GM21723 (cell line): ENCODE data around the gene NTSR1.

ENCODE experiments used
- ATAC-seq: cut with Tn5 transposase; IDR thresholded peaks from one replicate; pipeline ENCODE4 v1.9.1; 2021; ENCODE audit warnings: mild to moderate bottlenecking, moderate library complexity; ENCODE audit not compliant: unreplicated experiment

Gene NTSR1

DNA sequence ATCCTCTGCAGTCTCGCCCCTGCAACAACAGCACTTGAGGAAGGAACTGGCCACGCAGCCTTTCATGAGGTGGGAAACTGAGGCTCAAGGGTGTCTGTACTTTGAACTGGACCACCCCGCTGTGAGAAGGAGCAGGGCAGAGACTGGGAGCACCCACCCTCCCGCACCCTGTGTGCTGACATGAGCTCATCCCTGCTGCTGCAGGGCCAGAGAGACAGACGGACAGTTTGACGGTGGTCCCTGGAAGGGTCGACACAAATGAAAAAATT, 70.7 kb downstream of the NTSR1 start:
- ATAC-seq = no peak

DNA sequence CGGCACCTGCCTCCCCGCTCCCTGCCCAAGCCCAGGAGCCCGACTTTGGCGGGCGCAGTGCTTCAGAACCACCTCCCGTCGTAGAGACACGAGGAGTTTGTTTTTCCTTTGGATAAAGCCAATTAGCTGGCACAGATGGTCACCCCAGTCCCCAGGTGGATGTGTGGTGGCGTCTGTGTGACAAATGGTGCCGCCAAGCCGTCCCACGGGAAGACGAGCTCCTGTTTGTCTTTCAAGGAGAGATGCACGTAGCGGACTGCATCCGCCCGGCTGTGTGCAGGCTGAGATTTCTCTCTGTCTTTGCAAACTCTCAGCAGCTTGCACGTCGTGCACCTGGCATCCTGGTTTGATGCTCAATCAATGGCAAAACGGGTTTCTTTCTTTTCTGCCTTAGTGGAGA, 71.6 kb downstream of the NTSR1 start:
- ATAC-seq = no peak

- ATAC-seq = no peak
Observed at GRCh38 chr20:62780696-62781095, 72.1 kb downstream of the NTSR1 start.

DNA sequence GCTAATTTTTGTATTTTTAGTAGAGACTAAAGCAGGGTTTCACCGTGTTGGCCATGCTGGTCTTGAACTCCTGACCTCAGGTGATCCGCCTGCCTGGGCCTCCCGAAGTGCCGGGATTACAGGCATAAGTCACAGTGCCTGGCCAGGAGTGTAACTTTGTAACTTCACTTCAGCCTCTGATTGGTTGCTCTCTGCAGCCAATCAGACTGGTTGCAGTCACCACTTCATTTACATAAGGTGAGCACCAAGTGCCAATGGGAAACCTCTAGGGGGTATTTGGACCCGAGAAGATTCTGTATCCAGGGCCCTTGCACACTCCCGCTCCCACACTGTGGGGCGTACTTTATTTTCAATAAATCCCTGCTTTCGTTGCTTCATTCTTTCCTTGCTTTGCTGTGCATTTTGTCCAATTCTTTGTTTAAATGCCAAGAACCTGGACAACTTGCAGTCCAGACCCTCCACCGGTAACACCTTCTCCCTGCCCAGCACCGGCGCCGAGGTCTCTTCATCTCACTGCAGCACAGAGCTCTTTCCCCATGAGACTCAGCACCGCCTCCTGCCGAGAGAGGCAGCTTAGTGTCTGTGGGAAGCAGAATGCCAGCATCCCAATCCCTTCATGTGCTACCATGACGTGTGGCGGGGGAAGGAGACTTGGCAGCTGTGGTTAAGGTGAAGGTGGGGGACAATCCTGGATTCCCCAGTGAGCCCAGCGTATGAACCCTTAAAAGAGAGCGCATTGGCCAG, 73.7 kb downstream of the NTSR1 start:
- ATAC-seq = no peak

DNA sequence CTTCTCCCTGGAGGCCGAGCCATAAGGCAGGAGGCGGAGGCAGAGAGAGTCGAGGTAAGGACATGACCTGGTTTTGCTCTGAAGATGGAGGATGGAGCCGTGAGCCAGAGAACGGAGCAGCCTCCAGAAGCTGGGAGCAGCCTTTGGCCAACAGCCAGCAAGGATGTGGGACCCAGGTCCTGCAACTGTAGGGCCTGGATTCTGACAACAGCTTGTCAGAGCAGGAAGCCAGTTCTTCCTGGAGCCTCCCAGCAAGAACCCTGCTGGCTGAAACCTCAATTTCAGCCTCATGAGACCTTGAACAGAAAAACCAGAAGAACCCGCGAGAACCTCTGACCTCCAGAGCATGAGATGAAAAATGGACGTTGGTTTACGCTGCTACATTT, 74.2 kb downstream of the NTSR1 start:
- no peak for ATAC-seq

- ATAC-seq = no peak
Observed at GRCh38 chr20:62784497-62784896, 75.9 kb downstream of the NTSR1 start.

DNA sequence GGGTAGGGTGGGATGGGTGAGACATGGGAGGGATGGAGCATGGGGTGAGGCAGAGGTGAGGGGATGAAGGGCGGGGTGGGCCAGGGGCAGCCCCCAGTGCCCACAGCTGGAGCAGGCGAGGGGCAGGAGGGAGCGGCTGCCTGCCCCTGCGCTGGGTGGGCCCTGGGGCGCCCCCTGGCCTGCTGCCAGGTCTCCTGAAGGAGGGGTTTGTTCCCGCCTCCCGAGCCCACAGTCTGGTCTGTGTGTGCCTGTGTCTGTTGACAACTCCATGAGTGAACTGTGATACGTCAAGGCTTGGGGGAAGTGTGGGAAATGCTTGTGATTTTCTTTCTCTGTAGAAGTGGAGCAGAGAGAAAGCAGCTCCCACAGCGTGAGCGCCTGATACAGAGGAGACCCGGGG, 76.8 kb downstream of the NTSR1 start:
- no peak for ATAC-seq

DNA sequence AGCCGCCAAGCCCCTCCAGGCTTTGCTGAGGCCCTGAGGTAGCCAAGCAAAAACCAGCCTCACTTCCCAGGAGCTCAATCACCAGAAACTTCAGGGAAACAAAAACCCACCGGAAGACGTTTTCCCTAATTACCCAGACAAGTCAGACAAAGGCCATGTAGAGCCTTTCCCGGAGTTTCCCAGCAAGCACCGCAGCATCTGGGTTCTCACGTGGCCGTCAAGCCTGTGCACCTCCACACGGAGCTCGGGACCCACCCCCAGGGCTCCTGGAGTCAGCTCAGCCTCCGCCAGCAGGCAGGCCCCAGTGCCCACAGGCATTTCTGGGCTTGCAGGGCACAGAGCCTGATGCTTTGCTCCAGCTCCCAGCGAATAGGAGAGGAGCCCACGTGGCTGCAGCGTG, 77.5 kb downstream of the NTSR1 start:
- ATAC-seq = no peak

- ATAC-seq = no peak
Observed at GRCh38 chr20:62787321-62787720, 78.7 kb downstream of the NTSR1 start.

DNA sequence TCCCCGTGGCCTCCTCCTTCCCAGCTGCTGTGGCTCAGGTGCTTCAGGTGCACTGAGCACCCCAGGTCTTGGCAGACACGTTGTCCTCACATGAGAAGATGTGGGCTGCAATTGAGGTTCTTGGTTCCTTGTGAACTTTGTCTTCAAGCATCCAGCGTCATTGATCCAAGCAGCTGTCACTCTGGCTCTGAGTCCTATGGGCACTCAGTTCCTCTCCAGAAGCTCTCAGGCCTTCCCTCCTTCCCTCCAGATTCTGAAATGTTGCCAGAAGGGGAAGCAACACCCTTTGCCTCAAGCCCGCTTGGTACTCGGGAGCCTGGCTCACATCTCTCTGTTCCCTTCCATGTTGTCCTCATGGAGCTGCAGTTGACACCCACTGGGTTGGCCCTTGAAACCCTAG, 79.2 kb downstream of the NTSR1 start:
- no peak for ATAC-seq

GRCh38 chr20:62788607-62789006, 80.0 kb downstream of the NTSR1 start:
- ATAC-seq = no peak

DNA sequence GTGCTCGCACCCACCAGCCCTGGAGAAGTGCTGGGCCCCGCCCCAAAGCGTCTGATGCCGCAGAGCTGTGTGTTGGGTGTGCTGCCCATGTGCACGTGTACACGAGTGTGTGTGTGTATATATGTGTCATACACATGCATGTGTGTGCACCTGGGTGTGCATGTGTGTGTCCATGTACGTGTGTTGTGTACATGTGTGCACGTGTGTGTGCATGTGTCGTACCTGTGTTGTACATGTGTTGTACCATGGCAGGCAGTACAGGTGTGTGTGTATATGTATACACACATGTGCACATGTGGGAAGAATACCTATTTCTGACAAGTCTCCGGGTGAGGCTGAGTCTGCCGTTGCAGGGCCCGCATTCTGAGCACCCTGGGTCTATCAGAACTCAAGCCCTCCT, 81.4 kb downstream of the NTSR1 start:
- ATAC-seq = no peak

DNA sequence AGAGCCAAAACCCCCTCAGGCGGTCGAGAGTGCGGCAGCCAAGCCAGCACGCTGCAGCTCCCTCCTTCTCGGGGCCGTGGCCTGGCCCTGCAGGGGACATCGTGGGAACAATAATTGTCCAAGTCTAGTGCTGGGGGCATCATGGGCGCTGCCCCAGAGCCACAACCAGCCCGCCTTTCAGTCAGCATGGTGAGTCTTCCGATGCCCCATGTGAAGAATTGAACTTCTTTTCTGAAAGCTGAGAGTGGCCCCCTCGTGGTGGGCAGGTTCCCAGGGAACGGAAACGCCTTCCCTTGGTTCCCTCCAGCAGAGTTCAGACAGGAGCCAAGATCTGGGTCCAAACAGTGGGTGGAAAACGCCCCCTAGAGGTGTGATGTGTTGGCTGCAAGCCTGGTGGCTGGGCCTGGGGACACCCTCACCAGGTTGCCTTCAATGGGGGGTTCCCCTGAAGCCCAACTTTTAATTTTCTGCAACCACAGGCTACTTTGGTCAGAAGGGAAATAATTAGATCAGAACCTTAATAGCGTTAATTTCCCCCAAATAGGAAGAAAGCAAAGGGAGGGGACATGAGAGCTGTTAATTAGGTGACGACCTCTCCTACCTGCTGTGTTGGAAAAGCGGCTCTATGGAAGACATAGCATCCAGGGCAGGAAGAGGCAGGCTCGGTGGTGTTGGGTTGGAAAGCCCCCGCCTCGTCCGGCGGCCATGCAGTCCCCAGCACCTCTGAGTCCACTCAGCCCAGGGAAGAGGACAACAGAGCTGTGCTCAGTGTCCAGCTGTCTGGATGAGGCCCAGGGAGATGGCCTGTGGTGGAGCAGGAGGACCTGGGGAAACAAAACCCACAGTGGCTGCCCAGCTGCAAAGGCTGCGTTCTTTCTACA, 82.9 kb downstream of the NTSR1 start:
- no peak for ATAC-seq

GRCh38 chr20:62792182-62792939, 83.7 kb downstream of the NTSR1 start:
- no peak for ATAC-seq

- ATAC-seq = no peak
Observed at GRCh38 chr20:62792940-62793756, 84.5 kb downstream of the NTSR1 start.

DNA sequence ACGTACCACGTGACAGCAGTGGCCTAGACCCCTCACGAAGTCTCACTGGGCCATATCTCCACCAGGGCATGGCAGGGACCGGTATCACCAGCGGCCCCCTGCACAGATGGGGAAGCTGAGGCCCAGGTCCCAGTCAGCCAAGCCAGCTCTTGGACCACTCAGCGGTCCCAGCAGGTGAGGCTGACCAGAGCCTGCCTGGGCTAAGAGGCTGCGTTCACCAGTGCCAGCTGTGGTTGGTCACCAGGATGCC, 85.0 kb downstream of the NTSR1 start:
- ATAC-seq = no peak

DNA sequence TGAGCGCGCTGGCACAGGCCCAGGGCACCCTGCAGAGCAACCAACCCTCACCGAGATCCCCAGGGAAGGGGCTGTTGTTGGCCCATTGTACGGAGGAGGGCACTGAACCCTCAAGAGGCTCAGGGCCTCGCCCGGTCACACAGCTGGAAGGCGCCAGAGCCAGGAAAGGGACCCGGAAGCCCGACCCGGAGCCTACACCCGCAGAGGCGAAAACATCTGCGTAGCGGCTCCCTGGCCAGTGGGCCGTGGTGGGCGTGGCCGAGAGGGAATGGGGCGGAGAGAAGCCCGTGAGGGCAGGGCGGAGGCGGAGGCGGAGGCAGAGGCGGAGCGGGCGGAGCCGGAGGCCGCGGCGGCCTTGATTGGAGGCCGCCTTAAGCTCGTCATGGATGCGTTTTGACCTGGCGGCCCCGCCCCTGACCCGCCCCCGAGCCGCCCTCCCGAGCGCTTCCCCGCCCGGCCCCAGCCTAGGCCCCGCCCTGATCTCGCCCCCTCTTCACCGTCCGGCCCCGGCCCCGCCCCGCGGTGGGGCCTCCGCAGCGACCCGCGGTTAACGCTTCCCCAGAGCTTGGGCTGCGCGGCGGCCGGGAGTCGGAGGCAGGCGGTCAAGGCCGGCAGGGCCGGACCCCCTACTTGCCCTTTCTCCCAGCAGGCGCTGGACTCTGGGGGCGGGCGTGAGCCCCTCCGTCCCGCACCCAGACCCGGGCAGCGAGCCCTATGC, 85.5 kb downstream of the NTSR1 start:
- peak; percentile 66 for ATAC-seq

- no peak for ATAC-seq
Observed at GRCh38 chr20:62795023-62795761, 86.6 kb downstream of the NTSR1 start.

- no peak for ATAC-seq
Observed at GRCh38 chr20:62796699-62797491, 88.3 kb downstream of the NTSR1 start.
